GM12891 (cell line): ENCODE results near the gene PTPRN2.

Experiments
- POLR2A ChIP-seq: IDR thresholded peaks from 2 replicates; pipeline ENCODE4 v1.6.1; 2011; ENCODE audit warnings: low read depth, low read length, control low read depth
- POLR2AphosphoS5 ChIP-seq: IDR thresholded peaks from 2 replicates; pipeline ENCODE4 v1.6.1; 2011; ENCODE audit warnings: low read depth, low read length, control low read depth
- POU2F2 ChIP-seq: IDR thresholded peaks from 2 replicates; pipeline ENCODE4 v1.6.1; 2011; ENCODE audit warnings: low read depth, mild to moderate bottlenecking, control low read depth, low read length, moderate library complexity
- SPI1 ChIP-seq: IDR thresholded peaks from 2 replicates; pipeline ENCODE4 v1.6.1; 2011; ENCODE audit warnings: low read depth, low read length, control low read depth
- TAF1 ChIP-seq: IDR thresholded peaks from 2 replicates; pipeline ENCODE4 v1.6.1; 2011; ENCODE audit warnings: low read depth, low read length, control low read depth

DNA sequence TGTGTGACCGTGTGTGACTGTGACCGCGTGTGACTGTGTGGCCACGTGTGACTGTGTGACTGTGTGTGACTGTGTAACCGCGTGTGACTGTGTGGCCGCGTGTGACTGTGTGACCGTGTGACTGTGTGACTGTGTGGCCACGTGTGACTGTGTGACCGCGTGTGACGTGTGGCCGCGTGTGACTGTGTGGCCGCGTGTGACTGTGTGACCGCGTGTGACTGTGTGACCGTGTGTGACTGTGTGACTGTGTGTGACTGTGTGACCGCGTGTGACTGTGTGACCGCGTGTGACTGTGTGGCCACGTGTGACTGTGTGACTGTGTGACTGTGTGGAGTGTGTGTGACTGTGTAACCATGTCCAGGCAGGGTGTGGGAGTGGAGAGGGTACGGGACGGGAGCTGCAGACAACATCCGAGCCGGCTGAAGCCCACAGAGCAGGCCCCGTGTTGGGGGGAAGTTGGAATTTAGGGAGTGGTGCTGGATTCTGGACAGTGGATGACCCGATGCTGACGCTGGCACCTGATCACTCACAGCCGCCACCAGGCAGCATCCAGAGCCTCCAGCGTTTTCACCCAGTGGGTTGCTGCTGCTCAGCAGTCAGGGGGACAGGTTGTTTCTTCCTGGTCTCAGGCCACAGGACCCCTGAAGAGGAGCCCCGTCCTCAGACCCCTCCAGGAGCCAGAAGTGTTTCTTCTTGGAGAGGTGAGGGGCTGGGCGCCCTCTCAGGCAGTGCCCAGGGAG, 747.3 kb downstream of the PTPRN2 start:
- TF ChIP-seq POLR2A = no peak
- no peak for TF ChIP-seq POLR2AphosphoS5
- no peak for TF ChIP-seq POU2F2
- no peak for TF ChIP-seq TAF1
- TF ChIP-seq SPI1 = no peak
